ENCODE data around the gene ATR. TPM values are rescaled to one million over a fixed set of nuclear protein-coding genes. Genes with fewer than 3 reads are reported as not detected.
"Not testable (repeated sequence)": the region's sequence is repeated elsewhere in the genome, so short reads cannot be mapped to it uniquely, and the experiment has no call there.

Gene ATR
- total and polyA plus RNA-seq, 10 of the 15 experiments (the other 5 are each of a cell fraction or from before 2014, with no cell fraction given) = 21.0 to 41.5 (median 30.1) TPM

GRCh38 chr3:142439499-142440220, 138.9 kb downstream of the ATR start:
- in situ Hi-C loops (cut with MboI); DNase-seq (ENCODE audit: low read depth, low spot score); RAD21 ChIA-PET (ENCODE audit: unreplicated experiment); BruUV-seq (replicated peaks); H2AFZ ChIP-seq (ENCODE audit: control insufficient read depth, low read depth, low read length); H3K9ac ChIP-seq (ENCODE audit: control insufficient read depth, insufficient read depth, low read length); CTCF ChIA-PET; H4K20me1 ChIP-seq (ENCODE audit: control insufficient read depth, insufficient read depth); H3K4me2 ChIP-seq (ENCODE audit: control insufficient read depth, insufficient read depth); H3K4me1 ChIP-seq (ENCODE audit: control insufficient read depth, insufficient read depth, low read length); ATAC-seq; FAIRE-seq; H3K9me3 ChIP-seq (replicated peaks; ENCODE audit: control insufficient read depth, insufficient read depth, low read length); H3K36me3 ChIP-seq (ENCODE audit: control insufficient read depth in 2 of 2, insufficient read depth in 2 of 2, low read length in 1 of 2); H3K27ac ChIP-seq (ENCODE audit: control insufficient read depth, insufficient read depth); H3K4me3 ChIP-seq; H3K27me3 ChIP-seq (replicated peaks in 1 of 2; ENCODE audit: control insufficient read depth in 2 of 2, insufficient read depth in 2 of 2, low read length in 1 of 2); intact Hi-C loops (cut with micrococcal nuclease; ENCODE audit: unreplicated experiment): not testable (repeated sequence)
- WGBS (ENCODE audit: insufficient coverage, insufficient replicate concordance, low lambda C conversion rate, missing lambda C conversion rate) = 97% methylated on average over 15 of the region's 15 CpGs
- H3K79me2 ChIP-seq (ENCODE audit: control insufficient read depth, insufficient read depth, low read length) = peaks cover 37% of the 10 kb centered on the region
- POLR2A ChIA-PET = interaction anchor here (0.8 kb wide), 1 partner anchor 62 kb away, joined by 3 read pairs; no protein-coding TSS in a partner anchor
- SMC1A ChIA-PET (ENCODE audit: uncharacterized antibody, unreplicated experiment) = interaction anchor here (1.1 kb wide), 1 partner anchor 9 kb away, joined by 3 read pairs; no protein-coding TSS in a partner anchor

- H3K4me2 ChIP-seq (ENCODE audit: control insufficient read depth, insufficient read depth); CTCF ChIA-PET; RAD21 ChIA-PET (ENCODE audit: unreplicated experiment); ATAC-seq; H3K4me3 ChIP-seq; H3K27ac ChIP-seq (ENCODE audit: control insufficient read depth, insufficient read depth); FAIRE-seq; H4K20me1 ChIP-seq (ENCODE audit: control insufficient read depth, insufficient read depth); SMC1A ChIA-PET (ENCODE audit: uncharacterized antibody, unreplicated experiment); BruUV-seq (replicated peaks); H3K27me3 ChIP-seq (replicated peaks in 1 of 2; ENCODE audit: control insufficient read depth in 2 of 2, insufficient read depth in 2 of 2, low read length in 1 of 2); H2AFZ ChIP-seq (ENCODE audit: control insufficient read depth, low read depth, low read length); H3K36me3 ChIP-seq (ENCODE audit: control insufficient read depth in 2 of 2, insufficient read depth in 2 of 2, low read length in 1 of 2); POLR2A ChIA-PET; H3K4me1 ChIP-seq (ENCODE audit: control insufficient read depth, insufficient read depth, low read length); intact Hi-C loops (cut with micrococcal nuclease; ENCODE audit: unreplicated experiment); H3K9ac ChIP-seq (ENCODE audit: control insufficient read depth, insufficient read depth, low read length); DNase-seq (ENCODE audit: low read depth, low spot score); in situ Hi-C loops (cut with MboI); H3K9me3 ChIP-seq (replicated peaks; ENCODE audit: control insufficient read depth, insufficient read depth, low read length): not testable (repeated sequence)
- over 99% methylated on average over 11 of the region's 11 CpGs for WGBS (ENCODE audit: insufficient coverage, insufficient replicate concordance, low lambda C conversion rate, missing lambda C conversion rate)
- H3K79me2 ChIP-seq (ENCODE audit: control insufficient read depth, insufficient read depth, low read length) = peaks cover 23% of the 10 kb centered on the region
Observed at GRCh38 chr3:142438096-142438495, 140.4 kb downstream of the ATR start.
